HCT116 (cell line): Measurements from ENCODE around the gene CHST11. TPM values are rescaled to one million over a fixed set of nuclear protein-coding genes. Genes with fewer than 3 reads are reported as not detected.

Experiments used
- ATAC-seq: fragments of 200-7000 bp; cut with Tn5 transposase; 2 replicates; pipeline ENCODE4 v1.9.1; 2020; ENCODE audit warnings: mild to moderate bottlenecking, moderate library complexity
- BruUV-seq: library from RNA; stranded (reverse); fragments of 400-500 nt; replicated peaks from 2 replicates; lab custom pipeline; 2021; lab: Mats Ljungman, UMichigan
- CTCF ChIA-PET: fragments of 300-600 bp; sonication (Branson Sonifier 250); formaldehyde crosslinking; loops from one replicate; lab custom pipeline; 2021; ENCODE audit warnings: antibody characterized with exemption; lab: Charles Lee
- POLR2A ChIA-PET: fragments of 300-600, 350-600 bp; sonication (Branson Sonifier 250); formaldehyde crosslinking; loops from one replicate; lab custom pipeline; 2021; ENCODE audit warnings: antibody characterized with exemption; lab: Charles Lee
- RAD21 ChIA-PET, 2 experiments: fragments of 300-600 bp; sonication (Branson Sonifier 250); formaldehyde crosslinking; loops; one replicate each; lab custom pipeline; 2023; ENCODE audit warnings: low total read pairs in 2 of 2; ENCODE audit not compliant: uncharacterized antibody in 2 of 2, unreplicated experiment in 2 of 2, low non-redundant PET in 1 of 2; lab: Charles Lee
- DNase-seq: peaks from one replicate; pipeline ENCODE4 v3.0.0-alpha.2; 2010; ENCODE audit warnings: low read depth, low spot score
- H2AFZ ChIP-seq: fragments of 200-600 bp; shearing (Covaris generic), sonication (generic); 2 replicates; pipeline ENCODE4 v1.6.1; 2017; ENCODE audit warnings: low read depth, mixed run types, mixed read lengths, antibody characterized with exemption, low read length; ENCODE audit not compliant: poor library complexity, severe bottlenecking
- H3K27ac ChIP-seq: 2 replicates; pipeline ENCODE4 v1.5.1; 2012; ENCODE audit warnings: low read depth, low read length
- H3K27me3 ChIP-seq: fragments of 200-600 bp; sonication (generic); 2 replicates; pipeline ENCODE4 v1.6.1; 2016; ENCODE audit warnings: mixed run types, low read length, mixed read lengths; ENCODE audit not compliant: insufficient read depth
- H3K36me3 ChIP-seq, 2 experiments: fragments of 200-500 bp in 1 of 2; fragments of 200-600 bp in 1 of 2; sonication (Bioruptor generic) in 1 of 2; sonication (generic) in 1 of 2; 2 replicates each; pipeline versions ENCODE4 v1.5.1 to v1.6.1; 2014 to 2016; ENCODE audit warnings: low read length in 2 of 2, inconsistent platforms in 1 of 2, mixed read lengths in 1 of 2, mixed run types in 1 of 2; ENCODE audit not compliant: insufficient read depth in 2 of 2, control insufficient read depth in 1 of 2
- H3K4me1 ChIP-seq, 2 experiments: fragments of 200-600 bp in 1 of 2; sonication (generic) in 1 of 2; 2 replicates each; pipeline versions ENCODE4 v1.5.1 to v1.6.1; 2012 to 2017; ENCODE audit warnings: low read length in 2 of 2, inconsistent platforms in 1 of 2, mild to moderate bottlenecking in 1 of 2, mixed read lengths in 1 of 2, mixed run types in 1 of 2, moderate library complexity in 1 of 2; ENCODE audit not compliant: insufficient read depth in 2 of 2, control insufficient read depth in 1 of 2
- H3K4me2 ChIP-seq: fragments of 200-600 bp; sonication (generic); 2 replicates; pipeline ENCODE4 v1.6.1; 2017; ENCODE audit warnings: mixed run types, low read length, mixed read lengths
- H3K4me3 ChIP-seq, 2 experiments: fragments of 200-600 bp in 1 of 2; sonication (generic) in 1 of 2; replicated peaks in 1 of 2; 2 replicates each; pipeline ENCODE4 v1.5.1; 2011 to 2016; ENCODE audit warnings: low read length in 2 of 2, control low read depth in 1 of 2, low read depth in 1 of 2, mild to moderate bottlenecking in 1 of 2, mixed read lengths in 1 of 2, mixed run types in 1 of 2
- H3K79me2 ChIP-seq: fragments of 200-600 bp; sonication (generic); 2 replicates; pipeline ENCODE4 v1.6.1; 2017; ENCODE audit warnings: mild to moderate bottlenecking, mixed run types, low read length, moderate library complexity, mixed read lengths; ENCODE audit not compliant: insufficient read depth
- H3K9ac ChIP-seq: fragments of 200-600 bp; sonication (generic); 2 replicates; pipeline ENCODE4 v1.6.1; 2016; ENCODE audit warnings: low read length, mixed read lengths
- H3K9me2 ChIP-seq: fragments of 200-600 bp; sonication (generic), shearing (Covaris generic); 2 replicates; pipeline ENCODE4 v1.6.1; 2017; ENCODE audit warnings: mixed run types, mild to moderate bottlenecking, moderate library complexity; ENCODE audit not compliant: insufficient read depth
- H3K9me3 ChIP-seq, 2 experiments: fragments of 200-500 bp in 1 of 2; fragments of 200-600 bp in 1 of 2; sonication (Bioruptor generic) in 1 of 2; sonication (generic) in 1 of 2; 2 replicates each; pipeline ENCODE4 v1.6.1; 2014 to 2017; ENCODE audit warnings: low read length in 2 of 2, mixed read lengths in 2 of 2, inconsistent platforms in 1 of 2, low read depth in 1 of 2, mild to moderate bottlenecking in 1 of 2, mixed run types in 1 of 2, moderate library complexity in 1 of 2; ENCODE audit not compliant: control insufficient read depth in 1 of 2, insufficient read depth in 1 of 2
- H4K20me1 ChIP-seq: fragments of 200-600 bp; sonication (generic), shearing (Covaris generic); 2 replicates; pipeline ENCODE4 v1.6.1; 2017; ENCODE audit warnings: mixed run types, mild to moderate bottlenecking, moderate library complexity; ENCODE audit not compliant: insufficient read depth
- CBX3 ChIP-seq: IDR thresholded peaks from 2 replicates; pipeline ENCODE4 v1.6.1; 2012; ENCODE audit warnings: low read depth
- CEBPB ChIP-seq: IDR thresholded peaks from 2 replicates; pipeline ENCODE4 v1.6.1; 2012; ENCODE audit warnings: low read depth
- ELF1 ChIP-seq: IDR thresholded peaks from 2 replicates; pipeline ENCODE4 v1.6.1; 2012; ENCODE audit warnings: low read depth, borderline replicate concordance
- EZH2 ChIP-seq: fragments of 200-600 bp; sonication (generic); IDR thresholded peaks from 2 replicates; pipeline ENCODE4 v1.6.1; 2017; ENCODE audit warnings: antibody characterized with exemption, mixed run types
- POLR2A ChIP-seq: IDR thresholded peaks from 2 replicates; pipeline ENCODE4 v1.7.0; 2011; ENCODE audit warnings: borderline replicate concordance; ENCODE audit not compliant: insufficient read depth, insufficient read length; ENCODE audit errors: extremely low read depth
- SIN3A ChIP-seq: IDR thresholded peaks from 2 replicates; pipeline ENCODE4 v1.6.1; 2012; ENCODE audit warnings: low read depth
- SP1 ChIP-seq: IDR thresholded peaks from 2 replicates; pipeline ENCODE4 v1.6.1; 2012; ENCODE audit warnings: low read depth
- intact Hi-C: fragments of 100-400 bp; cut with micrococcal nuclease; formaldehyde crosslinking; loops from 2 replicates; pipeline ENCODE4 v1.10.0; 2022
- total RNA-seq: library from RNA; stranded (reverse); gene quantifications from one replicate; pipeline ENCODE4 v1.2.1, GENCODE V29; 2021; ENCODE audit not compliant: unreplicated experiment
- TF ChIP-seq, protein P1 (sequence below): IDR thresholded peaks from 2 replicates; pipeline ENCODE4 v1.6.1; 2011; ENCODE audit warnings: mild to moderate bottlenecking, low read length, moderate library complexity; ENCODE audit not compliant: insufficient replicate concordance; ENCODE audit errors: extremely low read depth
- TF ChIP-seq, protein P2 (sequence below): IDR thresholded peaks from 2 replicates; pipeline ENCODE4 v1.6.1; 2012; ENCODE audit warnings: low read depth

Gene CHST11
- total RNA-seq, 1 experiment from 2014 or later, result 10.1 TPM

DNA sequence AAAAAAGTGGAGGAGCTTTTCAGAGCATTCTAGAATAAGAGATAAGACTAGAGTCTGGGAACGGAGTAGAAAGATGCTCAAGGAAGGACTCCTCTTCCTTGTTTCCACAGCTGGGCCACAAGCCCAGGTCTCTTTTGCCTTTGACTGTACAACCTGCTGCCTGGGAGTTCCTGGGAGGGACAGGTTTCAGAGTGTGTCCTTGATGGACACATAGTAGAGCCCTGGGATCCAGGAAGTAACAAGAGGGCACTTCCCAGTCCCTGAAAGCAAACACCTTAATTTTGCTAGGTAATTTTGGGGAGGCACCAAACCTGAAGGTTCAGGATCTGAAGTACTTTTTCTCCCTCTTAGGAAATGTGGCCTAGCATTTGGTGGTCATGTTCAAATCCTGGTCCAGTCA lies 44.4 kb downstream of the CHST11 start:
- ChIA-PET CTCF (no interaction called here), RAD21 (no interaction called here)
- intact Hi-C loops, result no loop called here

More for the DNA sequence above, 44.4 kb downstream of the CHST11 start:
- DNase-seq, result no peak
- no peak overlapping the region for H3K27ac ChIP-seq
- ATAC-seq, result no peak
- no peaks in the 10 kb centered on the region for H3K9me2 ChIP-seq
- H3K4me2 ChIP-seq, result no peak overlapping the region
- POLR2A ChIA-PET, result no interaction called here
- H3K36me3 ChIP-seq, result no peaks in the 10 kb centered on the region
- H2AFZ ChIP-seq, result no peak overlapping the region
- TF ChIP-seq EZH2 (no peak), CEBPB (no peak), CBX3 (no peak), SIN3A (no peak), SP1 (no peak), ELF1 (no peak), POLR2A (no peak)
- TF ChIP-seq, protein P1, sequence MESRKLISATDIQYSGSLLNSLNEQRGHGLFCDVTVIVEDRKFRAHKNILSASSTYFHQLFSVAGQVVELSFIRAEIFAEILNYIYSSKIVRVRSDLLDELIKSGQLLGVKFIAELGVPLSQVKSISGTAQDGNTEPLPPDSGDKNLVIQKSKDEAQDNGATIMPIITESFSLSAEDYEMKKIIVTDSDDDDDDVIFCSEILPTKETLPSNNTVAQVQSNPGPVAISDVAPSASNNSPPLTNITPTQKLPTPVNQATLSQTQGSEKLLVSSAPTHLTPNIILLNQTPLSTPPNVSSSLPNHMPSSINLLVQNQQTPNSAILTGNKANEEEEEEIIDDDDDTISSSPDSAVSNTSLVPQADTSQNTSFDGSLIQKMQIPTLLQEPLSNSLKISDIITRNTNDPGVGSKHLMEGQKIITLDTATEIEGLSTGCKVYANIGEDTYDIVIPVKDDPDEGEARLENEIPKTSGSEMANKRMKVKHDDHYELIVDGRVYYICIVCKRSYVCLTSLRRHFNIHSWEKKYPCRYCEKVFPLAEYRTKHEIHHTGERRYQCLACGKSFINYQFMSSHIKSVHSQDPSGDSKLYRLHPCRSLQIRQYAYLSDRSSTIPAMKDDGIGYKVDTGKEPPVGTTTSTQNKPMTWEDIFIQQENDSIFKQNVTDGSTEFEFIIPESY, result no peak
- TF ChIP-seq, protein P2, sequence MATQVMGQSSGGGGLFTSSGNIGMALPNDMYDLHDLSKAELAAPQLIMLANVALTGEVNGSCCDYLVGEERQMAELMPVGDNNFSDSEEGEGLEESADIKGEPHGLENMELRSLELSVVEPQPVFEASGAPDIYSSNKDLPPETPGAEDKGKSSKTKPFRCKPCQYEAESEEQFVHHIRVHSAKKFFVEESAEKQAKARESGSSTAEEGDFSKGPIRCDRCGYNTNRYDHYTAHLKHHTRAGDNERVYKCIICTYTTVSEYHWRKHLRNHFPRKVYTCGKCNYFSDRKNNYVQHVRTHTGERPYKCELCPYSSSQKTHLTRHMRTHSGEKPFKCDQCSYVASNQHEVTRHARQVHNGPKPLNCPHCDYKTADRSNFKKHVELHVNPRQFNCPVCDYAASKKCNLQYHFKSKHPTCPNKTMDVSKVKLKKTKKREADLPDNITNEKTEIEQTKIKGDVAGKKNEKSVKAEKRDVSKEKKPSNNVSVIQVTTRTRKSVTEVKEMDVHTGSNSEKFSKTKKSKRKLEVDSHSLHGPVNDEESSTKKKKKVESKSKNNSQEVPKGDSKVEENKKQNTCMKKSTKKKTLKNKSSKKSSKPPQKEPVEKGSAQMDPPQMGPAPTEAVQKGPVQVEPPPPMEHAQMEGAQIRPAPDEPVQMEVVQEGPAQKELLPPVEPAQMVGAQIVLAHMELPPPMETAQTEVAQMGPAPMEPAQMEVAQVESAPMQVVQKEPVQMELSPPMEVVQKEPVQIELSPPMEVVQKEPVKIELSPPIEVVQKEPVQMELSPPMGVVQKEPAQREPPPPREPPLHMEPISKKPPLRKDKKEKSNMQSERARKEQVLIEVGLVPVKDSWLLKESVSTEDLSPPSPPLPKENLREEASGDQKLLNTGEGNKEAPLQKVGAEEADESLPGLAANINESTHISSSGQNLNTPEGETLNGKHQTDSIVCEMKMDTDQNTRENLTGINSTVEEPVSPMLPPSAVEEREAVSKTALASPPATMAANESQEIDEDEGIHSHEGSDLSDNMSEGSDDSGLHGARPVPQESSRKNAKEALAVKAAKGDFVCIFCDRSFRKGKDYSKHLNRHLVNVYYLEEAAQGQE, result no peak
- H3K9me3 ChIP-seq, result no peaks in the 10 kb centered on the region
- peaks cover 0 to 10% of the 10 kb centered on the region in 2 experiments; a peak in 2 of 4 replicates for H3K4me1 ChIP-seq
- BruUV-seq, result no TSS peak
- H4K20me1 ChIP-seq, result no peaks in the 10 kb centered on the region
- no peaks in the 10 kb centered on the region for H3K27me3 ChIP-seq
- no peak overlapping the region for H3K4me3 ChIP-seq
- no peak overlapping the region for H3K9ac ChIP-seq
- H3K79me2 ChIP-seq, result no peaks in the 10 kb centered on the region
